HEK293 (cell line): Measurements from ENCODE around the gene RDH12.

Experiments
- CTCF ChIP-seq: fragments of 450-650 bp; formaldehyde crosslinking; IDR thresholded peaks from 2 replicates; pipeline ENCODE4 v1.5.1; 2016; ENCODE audit warnings: missing biosample characterization, missing genetic modification characterization
- KLF1 ChIP-seq: fragments of 450-650 bp; formaldehyde crosslinking; IDR thresholded peaks from 2 replicates; pipeline ENCODE4 v1.5.1; 2016; ENCODE audit warnings: missing biosample characterization, missing genetic modification characterization

GRCh38 chr14:67736771-67737170 is 35.1 kb downstream of the RDH12 start:
- no peak for TF ChIP-seq KLF1 (tag by site-specific recombination)
- TF ChIP-seq CTCF (tag by site-specific recombination), result no peak
